HG02970 (cell line): Measurements from ENCODE around the gene CRYBB2.
"Not testable (repeated sequence)": the region's sequence is repeated elsewhere in the genome, so short reads cannot be mapped to it uniquely, and the experiment has no call there.

Experiments used
- ATAC-seq: cut with Tn5 transposase; IDR thresholded peaks from one replicate; pipeline ENCODE4 v1.9.1; 2021; ENCODE audit warnings: mild to moderate bottlenecking, moderate library complexity, moderate number of reproducible peaks; ENCODE audit not compliant: unreplicated experiment, low FRiP score

Gene CRYBB2

DNA sequence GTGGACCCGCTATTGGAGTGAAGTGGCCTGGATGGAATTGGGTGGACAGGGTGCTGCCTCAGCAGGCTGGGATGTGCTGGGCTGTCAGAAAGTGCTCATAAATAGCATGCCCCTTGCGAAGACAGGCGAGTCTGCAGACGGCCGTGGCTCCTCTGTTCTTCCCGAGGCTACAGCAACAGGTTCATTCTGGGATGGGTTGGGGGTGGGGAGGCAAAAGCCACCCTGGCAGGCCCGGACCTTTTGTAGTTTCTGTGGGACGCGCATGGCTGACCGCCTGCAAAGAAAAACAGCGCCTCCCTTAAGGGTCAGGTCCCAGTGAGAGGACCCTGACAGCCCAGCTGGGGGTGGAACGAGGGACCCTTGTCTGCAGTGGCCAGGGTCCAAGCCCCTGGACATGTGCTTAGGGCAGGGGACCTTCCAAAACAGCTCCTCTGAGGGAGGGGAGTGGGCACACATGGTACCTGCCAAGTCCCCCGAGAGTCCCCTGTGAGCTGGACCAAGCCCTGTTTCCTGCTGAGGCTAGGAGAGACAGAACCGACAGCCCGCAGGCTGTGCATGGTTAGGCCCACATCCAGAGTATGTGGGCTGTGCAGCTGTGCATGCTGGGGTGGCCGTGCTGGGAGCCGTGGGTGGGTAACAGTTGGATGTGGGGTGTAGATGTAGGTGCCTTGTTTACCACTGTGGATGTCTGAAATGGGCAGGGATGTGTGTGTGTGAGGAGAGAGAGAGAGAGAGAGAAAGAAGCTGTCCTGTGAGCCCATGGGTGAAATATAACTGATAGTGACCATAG is 19.5 kb upstream of the CRYBB2 start, which contains the start of gene CRYBB3:
TSS of gene CRYBB3 (plus strand) at position 128 of the 790 bp plus-strand sequence. CDS start 1,539 bp downstream, outside the sequence.
- ATAC-seq = no peak

DNA sequence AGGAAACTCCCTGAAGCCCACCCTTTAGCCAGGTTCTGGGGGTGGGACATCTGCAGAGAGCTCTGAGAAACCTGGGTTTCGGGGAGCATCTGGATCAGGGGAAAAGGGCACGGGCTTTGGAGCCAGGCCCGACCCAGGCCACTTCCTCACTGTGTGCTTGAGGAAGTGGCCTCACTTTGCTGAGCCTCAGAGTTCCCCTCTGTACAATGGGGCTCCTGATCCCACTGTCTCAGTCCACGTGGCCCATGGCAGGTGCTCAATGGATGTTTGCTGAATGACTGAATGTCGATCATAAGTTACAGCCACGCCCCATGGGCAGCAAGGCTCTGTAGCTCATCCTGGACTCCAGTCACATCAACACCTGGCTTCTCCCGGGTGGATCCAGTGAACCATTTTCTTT is 18.5 kb upstream of the CRYBB2 start:
- ATAC-seq = no peak

DNA sequence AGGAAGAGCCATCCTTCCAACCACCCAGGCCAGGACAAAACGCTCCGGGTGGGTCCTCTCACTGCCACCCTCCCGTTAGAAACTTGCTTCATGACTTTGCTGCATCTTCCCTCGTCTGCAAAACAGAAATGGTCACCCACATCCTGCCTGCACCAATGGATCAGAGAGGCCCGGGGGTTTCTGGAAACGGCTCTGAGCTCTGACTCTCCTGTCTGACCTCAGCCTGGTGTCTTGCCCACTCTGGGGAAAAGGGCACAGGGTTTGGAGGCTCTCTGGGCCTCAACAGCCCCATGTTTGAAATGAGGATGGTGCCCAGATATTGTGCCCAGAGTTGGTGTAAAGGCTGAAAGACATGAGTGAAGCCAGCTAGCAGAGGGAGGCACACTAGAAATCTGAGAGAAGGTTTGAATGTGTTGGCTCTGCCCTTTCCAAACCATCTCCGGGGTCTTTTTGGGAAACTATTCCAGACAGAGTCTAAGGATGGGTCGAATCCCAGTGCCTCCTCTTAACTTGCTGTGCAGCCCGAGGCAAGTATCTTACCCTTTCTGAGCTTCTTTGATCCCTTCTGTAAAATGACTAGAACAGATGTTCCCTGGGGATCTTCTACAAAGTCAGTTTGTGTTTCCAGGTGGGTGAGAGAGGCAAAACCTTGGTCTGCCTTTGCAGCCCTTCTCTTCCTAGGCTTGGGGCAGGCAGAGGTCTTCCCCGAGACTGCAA is 17.7 kb upstream of the CRYBB2 start:
- ATAC-seq = no peak

DNA sequence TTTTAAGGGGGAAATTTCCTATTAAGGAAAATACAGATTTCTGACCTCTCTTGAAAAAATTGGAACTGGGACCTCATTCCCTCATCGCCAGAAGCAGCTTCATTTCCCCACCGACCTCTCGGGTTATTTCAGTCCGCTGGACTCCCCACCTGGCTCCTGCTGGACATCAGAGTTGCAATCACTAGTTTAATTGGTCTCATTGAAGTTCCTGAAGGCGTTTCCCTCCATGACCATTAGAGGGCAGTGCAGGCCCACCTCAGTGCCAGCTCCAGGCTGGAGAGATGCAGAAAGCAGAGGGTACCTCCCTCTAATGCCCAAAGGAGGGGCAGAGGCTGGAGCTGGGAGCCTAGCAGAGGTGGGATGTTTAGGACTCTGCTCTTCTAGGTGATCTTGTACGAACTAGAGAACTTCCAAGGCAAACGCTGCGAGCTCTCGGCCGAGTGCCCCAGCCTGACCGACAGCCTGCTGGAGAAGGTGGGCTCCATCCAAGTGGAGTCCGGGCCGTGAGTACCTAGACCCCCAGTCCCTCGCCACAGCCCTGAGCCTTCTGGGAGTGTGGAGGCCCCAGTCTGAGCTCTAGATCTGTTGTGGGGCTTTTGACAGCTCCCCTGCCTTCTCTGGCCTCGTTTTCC is 17.0 kb upstream of the CRYBB2 start:
- no peak for ATAC-seq

DNA sequence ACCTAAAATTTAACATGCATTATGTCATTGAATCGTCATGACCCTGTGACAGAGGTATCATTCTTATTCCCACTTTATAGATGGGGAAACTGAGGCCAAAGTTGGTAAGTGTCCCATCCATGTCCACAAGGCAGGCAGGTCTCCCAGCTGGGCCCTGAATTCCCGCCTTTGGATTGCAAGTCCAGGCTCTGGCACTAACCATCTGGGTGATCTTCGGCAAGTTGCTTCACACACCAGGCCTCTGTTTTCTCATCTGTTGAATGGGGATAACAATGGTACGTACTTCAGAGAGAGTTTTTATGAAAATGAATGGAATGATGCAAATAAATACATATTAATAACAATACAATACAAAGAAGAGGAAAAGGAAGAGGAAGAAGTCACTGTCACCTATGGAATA is 16.4 kb upstream of the CRYBB2 start:
- no peak for ATAC-seq

DNA sequence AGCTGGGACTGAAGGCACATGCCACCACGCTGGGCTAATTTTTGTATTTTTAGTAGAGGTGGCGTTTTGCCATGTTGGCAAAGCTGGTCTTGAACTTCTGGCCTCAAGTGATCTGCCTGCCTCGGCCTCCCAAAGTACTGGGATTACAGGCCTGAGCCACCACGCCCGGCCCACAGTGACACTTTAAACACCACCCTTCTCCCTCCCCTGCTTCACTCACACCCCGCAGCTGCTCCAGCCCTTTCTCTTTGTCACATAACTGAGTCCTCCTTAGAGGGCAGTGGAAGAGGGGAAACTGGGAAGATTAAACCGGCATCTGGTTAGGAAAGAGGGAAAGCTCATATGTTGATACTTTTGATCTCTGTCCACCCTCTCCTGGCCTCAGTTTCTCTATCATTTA is 14.9 kb upstream of the CRYBB2 start:
- ATAC-seq = not testable (repeated sequence)

DNA sequence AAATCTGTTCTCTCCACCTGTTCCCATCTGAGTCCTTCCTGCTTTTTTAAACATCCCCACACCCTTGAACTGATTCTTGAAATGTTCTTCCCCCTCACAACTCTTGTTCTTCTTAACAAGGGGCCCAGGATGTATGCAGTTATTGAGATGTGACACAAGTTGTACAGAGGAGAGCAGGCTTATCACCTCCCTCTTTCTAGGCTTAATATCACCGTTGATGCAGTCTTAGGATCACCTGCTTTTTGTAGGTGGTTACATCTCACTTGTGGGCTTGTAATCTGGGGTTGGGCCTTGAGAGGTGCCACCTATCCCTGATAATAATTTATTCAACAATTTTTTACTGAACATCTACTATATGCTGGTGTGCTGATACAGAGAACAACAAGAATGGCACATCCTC is 13.6 kb upstream of the CRYBB2 start:
- ATAC-seq = no peak

DNA sequence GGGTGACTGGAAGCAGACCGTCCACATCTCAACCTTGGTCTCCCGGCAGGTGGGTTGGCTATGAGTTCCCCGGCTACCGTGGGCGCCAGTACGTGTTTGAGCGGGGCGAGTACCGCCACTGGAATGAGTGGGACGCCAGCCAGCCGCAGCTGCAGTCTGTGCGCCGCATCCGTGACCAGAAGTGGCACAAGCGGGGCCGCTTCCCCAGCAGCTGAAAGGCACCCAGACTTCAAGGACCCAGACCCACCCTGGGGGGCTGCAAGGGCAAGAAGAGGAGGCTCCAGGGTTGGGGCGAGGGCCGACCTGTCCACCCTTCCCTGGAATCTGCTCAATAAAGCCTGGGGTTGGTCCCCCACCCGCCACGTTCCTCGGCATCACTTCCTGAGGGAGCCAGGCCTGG is 12.4 kb upstream of the CRYBB2 start:
- no peak for ATAC-seq

DNA sequence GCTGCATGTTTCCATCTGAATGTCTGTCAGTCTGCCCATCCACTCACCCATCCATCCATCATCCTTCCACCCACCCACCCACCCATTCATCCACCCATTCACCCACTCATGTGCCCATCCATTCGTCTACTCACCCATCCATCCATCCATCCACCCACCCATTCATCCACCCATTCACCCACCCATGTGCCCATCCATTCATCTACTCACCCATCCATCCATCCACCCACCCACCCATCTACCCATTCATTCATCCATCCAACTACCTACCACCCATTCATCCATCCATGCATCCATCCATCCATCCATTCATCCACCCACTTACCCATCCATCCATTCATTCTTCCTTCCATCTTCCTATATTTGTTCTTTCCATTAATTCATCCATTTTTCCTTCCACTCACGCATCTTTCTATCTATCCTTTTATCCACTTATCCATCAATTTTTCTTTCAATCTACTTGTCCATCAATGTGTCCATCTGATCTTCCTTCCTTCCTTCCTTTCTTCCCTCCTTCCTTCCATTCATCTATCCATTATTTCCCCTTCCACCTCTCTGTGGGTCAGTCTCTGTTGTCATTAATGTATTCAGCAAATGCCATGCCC is 11.8 kb upstream of the CRYBB2 start:
- no peak for ATAC-seq

DNA sequence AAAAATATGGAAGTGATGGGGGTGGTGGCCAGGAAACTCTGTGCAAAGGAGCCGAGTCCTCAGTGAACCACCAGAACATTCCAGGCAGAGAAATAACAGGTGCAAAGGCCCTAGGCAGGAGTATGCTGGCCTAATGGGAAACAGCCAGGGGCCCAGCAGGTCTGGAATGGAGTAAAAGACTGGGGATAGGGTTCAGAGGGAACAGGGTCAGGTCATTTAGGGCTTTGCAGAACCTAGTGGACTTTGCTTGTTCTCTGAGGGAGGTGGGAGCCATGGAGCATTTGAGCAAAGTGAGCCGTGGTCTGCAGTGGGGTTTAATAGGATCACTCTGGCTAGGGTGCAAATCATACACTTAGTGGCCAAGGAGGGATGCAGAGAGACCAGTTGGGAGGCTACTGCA is 11.1 kb upstream of the CRYBB2 start:
- ATAC-seq = no peak

DNA sequence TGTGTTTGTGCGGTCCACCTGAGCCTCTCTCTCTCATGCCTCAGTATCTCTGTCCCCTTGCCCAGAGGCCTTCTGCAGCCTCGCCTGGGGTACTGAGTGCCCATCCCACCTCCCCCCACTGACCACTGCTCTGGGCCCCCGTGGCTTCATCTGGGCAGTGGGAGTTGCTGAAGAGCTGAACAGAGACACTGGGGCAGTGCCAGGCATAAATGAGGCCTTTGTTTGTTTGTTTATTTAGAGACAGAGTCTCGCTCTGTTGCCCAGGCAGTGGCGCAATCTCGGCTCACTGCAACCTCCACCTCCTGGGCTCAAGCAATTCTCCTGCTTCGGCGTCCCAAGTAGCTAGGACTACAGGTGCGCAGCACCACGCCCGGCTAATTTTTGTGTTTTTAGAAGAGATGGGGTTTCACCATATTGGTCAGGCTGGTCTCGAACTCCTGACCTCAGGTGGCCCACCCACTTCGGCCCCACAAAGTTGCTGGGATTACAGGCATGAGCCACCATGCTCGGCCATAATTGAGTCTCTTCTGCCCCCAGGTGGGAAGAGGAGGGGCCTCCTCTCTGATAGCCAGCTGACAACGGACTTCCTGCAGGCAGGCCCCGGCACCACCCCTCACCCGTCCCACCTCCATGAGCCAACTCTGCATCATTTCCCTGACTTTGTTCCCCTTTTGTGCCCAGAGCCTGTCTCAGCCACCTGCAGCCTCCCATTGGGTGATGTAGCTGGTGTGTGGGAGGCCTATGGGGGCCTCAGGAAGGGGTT is 10.5 kb upstream of the CRYBB2 start:
- no peak for ATAC-seq

DNA sequence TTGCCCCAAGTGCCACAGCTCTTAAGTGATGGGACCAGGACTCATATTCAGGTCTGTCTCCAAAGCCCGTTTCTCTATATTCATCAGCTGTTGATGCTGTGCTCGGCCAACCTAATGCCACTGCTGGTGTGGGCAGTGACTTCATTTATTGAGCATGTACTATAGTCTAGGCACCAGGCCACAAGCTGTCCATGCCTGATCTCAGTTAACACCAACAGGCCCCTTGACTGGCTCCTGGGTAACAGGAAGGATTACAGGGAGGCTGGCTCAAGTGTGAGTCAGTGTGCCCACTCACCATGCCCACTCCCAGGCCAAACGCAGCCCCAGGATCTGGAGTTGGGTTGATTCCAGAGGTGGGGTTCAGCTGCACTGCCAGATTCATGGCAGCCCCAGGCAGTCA is 8.6 kb upstream of the CRYBB2 start:
- no peak for ATAC-seq

DNA sequence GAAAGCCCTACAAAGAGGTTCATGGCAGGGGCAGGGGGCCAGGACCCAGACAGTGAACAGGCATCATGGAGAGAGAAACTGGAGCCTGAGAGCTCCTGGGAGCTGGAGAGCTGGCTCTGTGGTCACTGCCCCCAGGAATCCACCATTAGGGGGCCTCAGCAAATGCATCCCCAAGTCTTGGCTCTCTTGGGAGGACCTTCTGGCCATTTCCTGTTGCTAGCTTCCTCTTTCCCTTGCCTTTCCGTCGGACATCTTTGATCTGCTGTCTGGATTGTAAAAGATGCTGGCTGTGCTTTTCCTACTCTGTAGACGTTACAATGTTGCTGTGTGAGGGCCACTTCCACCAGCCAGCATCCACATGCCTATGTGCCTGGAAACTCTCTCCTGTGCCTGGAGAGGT is 7.1 kb upstream of the CRYBB2 start:
- ATAC-seq = no peak

DNA sequence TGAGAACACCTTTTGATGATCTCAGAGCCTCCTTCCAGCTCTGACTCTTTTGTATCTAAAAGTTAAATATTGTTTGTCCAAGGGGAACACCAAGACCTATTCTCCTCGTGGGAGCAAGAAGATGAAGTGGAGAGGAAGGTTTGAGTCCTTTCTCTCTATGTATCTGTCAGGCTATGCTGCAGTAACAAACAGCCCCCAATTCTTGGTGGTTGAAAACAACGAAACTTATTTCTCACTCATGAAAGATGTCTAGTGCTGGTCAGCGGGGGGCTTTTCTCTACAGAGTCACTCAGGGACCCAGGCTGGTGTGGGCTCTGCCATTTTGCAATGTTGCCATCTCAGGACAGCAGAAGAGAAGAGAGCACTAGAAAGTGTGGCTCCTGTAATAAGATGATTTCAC is 6.2 kb upstream of the CRYBB2 start:
- ATAC-seq = no peak

DNA sequence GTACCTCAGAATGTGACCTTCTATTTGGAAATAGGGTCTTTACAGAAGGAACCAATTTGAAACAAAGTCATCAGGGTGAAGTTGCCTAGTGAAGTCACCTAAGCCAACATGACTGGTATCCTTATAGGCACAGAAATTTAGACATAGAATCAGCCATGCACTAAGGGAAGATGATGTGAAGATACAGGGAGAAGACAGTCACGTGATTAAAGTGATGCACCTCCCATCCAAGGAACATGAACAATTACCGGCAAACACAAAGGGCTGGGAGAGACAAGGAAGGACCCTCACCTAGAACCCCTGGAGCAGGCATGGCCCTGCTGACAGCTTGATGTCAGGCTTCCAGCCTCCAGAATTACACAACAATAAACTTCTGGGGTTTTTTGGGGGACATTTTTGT is 3.2 kb upstream of the CRYBB2 start:
- ATAC-seq = no peak

DNA sequence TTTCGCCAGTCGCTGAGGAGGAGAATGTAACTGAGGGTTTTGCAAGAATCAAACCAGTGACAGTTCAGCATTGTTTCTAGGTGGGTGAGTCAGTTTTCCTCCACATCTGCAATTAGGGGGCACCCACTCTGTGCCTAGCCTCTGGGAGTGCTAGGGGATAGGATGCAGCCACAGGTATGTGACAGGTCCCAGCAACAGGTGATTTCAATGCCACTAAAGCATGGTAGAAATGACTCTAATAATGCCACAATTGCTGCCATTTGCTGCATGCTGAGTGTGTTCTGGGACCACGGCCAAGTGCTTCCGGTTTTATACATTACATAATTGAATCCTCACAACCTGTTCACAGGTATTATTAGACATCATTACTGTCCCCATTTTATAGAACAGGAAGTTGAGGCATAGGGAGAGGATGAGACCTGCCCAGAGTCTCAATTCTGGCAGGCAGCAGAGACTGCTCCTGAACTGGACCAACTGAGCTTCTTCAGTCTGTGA is 556 bp downstream of the CRYBB2 start:
- ATAC-seq = no peak

DNA sequence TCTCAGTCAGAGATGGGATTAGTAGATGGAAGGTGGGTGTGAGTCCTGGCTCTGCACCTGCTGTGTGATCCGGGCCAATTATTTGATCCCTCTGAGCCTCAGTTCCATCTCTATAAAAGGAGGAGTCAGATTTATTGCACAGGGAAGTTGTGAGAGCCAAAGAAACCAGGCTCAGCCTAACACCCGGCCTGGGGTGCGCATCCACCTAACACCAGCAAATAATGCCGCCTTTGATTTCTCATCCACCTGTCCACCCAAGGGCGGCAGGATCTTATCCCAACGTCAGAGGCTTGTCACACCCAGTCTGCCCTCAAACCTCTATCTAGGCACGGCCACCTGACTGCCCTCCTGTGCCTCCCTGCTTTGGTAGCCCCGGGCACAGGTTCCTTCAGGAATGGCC is 2.4 kb downstream of the CRYBB2 start:
- no peak for ATAC-seq

DNA sequence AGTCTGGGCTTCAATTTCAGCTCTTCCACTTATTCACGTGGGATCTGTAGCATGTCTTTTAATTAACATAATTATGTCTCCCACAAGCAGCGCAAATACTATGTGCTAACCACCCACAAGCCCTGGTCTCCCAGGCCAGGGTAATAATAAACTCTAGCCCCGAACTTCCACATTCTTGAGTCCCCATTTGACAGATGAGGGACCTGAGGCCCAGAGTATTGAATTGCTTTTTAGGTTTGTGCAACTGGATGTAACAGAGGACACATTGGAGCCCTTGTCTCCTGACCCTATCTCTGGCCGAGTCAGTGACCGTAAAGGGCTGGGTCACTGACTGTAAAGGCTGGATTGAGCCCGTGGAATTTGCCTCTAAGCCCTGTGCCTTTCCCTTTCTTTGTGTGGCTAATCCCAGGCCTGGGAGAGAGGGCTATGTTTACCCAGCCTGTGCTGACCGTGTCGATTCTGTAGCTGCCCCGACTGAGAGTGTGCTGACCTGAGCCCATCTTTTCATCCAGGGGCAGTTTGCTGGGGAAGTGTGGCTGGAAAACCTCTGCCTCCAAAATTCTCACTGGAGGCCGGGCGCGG is 3.9 kb downstream of the CRYBB2 start:
- ATAC-seq = no peak

DNA sequence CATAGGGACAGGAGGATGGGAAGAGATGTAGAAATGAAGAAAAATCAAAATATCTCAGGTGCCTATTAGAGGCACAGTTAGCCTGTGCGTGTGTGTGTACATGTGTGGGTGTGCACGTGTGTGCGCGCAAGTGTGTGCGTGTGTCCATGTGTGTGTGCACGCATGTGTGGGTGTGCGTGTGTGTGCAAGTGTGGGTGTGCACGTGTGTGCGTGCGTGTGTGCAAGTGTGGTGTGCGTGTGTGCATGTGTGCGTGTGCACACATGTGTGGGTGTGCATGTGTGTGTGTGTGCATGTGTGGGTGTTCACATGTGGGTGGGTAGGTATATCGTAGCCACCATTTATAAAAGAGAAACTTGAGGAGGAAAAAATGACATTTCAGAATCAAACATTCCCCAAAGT is 9.4 kb downstream of the CRYBB2 start:
- ATAC-seq = no peak

DNA sequence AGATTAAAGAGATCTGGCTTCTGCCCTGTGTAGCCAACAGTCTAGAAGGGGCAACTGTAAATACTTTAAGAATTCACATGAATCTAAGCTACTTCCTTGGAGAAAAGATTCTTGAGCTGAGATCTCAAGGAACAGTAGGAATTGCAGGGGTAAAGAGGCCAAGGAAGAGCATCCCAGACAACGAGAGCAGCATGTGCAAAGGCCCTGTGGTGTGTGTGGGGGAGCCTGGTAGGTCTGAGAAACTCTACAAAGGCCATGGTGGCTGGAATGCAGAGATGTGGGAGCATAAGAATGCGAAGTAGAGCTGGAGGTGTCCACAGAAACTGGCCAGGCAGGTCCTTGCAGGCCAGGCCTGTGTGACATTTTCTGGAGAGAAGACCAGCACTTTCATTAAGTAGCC is 11.3 kb downstream of the CRYBB2 start:
- not testable (repeated sequence) for ATAC-seq
